Thyroid gland (tissue), 4 donors: ENCODE measurements around the gene SGPL1.

Experiments
- POLR2A ChIP-seq, 2 donors: fragments of 450-650 bp; IDR thresholded peaks; one replicate each; pipeline ENCODE4 v1.6.1; 2017; ENCODE audit warnings: antibody characterized with exemption in 2 of 2, mild to moderate bottlenecking in 2 of 2, moderate library complexity in 1 of 2
- TF ChIP-seq, protein P1 (sequence below), 6 experiments: fragments of 200-600 bp in 3 of 6; fragments of 450-650 bp in 3 of 6; sonication (generic) in 3 of 6; IDR thresholded peaks; one replicate each; pipeline ENCODE4 v1.5.1; 2016 to 2019; ENCODE audit warnings: antibody characterized with exemption in 6 of 6, mild to moderate bottlenecking in 2 of 6, inconsistent platforms in 1 of 6, moderate library complexity in 1 of 6

DNA sequence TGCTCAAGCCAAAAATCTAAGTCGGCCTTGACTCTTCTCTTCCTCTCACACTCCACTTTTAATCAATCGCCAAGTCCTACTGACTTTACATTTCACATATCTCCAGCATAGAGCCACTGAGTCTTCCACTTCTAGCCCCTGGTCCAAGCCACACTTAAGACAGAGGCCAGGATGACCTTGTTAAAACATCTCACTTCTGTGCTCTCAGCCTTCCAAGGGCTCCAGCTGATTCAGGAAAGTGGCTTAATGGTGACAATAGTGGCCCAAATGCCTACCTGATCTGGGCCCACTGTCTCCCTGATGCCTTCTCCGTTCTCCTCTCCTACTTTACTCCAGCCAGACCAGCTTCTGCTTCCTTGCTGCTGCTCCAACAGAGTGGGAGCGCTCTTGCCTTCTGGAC is 35.0 kb upstream of the SGPL1 start:
- TF ChIP-seq, protein P1, sequence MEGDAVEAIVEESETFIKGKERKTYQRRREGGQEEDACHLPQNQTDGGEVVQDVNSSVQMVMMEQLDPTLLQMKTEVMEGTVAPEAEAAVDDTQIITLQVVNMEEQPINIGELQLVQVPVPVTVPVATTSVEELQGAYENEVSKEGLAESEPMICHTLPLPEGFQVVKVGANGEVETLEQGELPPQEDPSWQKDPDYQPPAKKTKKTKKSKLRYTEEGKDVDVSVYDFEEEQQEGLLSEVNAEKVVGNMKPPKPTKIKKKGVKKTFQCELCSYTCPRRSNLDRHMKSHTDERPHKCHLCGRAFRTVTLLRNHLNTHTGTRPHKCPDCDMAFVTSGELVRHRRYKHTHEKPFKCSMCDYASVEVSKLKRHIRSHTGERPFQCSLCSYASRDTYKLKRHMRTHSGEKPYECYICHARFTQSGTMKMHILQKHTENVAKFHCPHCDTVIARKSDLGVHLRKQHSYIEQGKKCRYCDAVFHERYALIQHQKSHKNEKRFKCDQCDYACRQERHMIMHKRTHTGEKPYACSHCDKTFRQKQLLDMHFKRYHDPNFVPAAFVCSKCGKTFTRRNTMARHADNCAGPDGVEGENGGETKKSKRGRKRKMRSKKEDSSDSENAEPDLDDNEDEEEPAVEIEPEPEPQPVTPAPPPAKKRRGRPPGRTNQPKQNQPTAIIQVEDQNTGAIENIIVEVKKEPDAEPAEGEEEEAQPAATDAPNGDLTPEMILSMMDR (IDR thresholded peaks at IDR 0.05): no peak
- no peak for TF ChIP-seq POLR2A (IDR thresholded peaks at IDR 0.05)
